ENCODE measurements around the gene ARL5A.
"Not testable (repeated sequence)": the region's sequence is repeated elsewhere in the genome, so short reads cannot be mapped to it uniquely, and the experiment has no call there.

The ARL5A gene, protein sequence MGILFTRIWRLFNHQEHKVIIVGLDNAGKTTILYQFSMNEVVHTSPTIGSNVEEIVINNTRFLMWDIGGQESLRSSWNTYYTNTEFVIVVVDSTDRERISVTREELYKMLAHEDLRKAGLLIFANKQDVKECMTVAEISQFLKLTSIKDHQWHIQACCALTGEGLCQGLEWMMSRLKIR

GRCh38 chr2:151828143-151828889 is at the start of gene ARL5A:
Gene ARL5A (minus strand): TSS chr2:151828421. CDS start chr2:151828176, 245 bp downstream.
- peak; percentile 89 for DNase-seq

DNA sequence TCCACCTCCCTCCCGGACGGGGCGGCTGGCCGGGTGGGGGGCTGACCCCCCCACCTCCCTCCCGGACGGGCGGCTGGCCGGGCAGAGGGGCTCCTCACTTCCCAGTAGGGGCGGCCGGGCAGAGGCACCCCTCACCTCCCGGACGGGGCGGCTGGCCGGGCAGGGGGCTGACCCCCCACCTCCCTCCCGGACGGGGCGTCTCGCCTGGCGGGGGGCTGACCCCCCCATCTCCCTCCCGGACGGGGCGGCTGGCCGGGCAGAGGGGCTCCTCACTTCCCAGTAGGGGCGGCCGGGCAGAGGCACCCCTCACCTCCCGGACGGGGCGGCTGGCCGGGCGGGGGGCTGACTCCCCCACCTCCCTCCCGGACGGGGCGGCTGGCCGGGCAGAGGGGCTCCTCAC is 47.4 kb upstream of the ARL5A start:
- not testable (repeated sequence) for DNase-seq

GRCh38 chr2:151872463-151872862 is 44.2 kb upstream of the ARL5A start:
- DNase-seq: no peak

GRCh38 chr2:151869291-151869690 is 41.1 kb upstream of the ARL5A start:
- no peak for DNase-seq

- peak; percentile 97 for DNase-seq
These were observed 34.5 kb upstream of the ARL5A start for GRCh38 chr2:151862700-151863099.

DNA sequence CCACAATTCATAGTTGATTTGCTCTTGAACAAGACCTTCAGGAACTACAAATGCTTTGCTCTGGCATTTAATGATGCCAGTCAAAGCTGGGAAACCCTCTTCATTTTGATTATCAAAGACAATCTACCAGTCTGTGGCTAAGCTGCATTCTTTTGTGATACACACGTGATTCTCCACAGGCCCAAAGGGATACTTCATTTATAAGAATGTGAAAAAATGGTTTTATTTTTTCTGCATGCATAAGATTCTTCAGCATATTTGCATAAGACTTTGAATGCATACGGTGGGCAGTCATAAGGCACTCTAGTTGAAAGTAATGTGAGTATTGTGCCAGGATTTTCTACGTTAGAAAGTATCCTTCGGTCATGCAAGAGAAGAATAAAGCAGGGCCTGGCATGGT is 33.0 kb upstream of the ARL5A start:
- DNase-seq: peak; percentile 92

GRCh38 chr2:151860613-151861146 is 32.5 kb upstream of the ARL5A start:
- peak; percentile 92 for DNase-seq

DNA sequence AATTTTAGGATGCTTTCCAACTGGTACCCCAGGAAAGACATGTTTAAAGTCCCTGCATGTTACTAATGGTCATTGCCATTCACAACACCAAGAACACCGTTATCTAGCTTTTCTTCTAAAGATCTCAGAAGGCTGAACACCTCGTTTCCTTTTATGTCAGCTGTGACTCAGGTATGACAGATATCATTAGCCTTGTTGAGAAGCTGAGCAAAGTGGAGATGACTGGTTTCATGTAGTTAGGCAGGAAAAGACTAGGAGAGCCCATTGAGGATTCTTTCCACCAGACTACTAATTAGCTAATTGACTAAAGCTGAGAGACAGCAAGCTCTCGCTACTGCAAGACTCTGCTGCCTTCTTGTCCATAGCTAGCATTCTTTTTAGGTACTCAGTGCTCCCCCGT is 32.0 kb upstream of the ARL5A start:
- DNase-seq: peak; percentile 75

GRCh38 chr2:151857650-151858049 is 29.4 kb upstream of the ARL5A start:
- peak; percentile 24 for DNase-seq

GRCh38 chr2:151855111-151855510 is 26.9 kb upstream of the ARL5A start:
- no peak for DNase-seq

DNA sequence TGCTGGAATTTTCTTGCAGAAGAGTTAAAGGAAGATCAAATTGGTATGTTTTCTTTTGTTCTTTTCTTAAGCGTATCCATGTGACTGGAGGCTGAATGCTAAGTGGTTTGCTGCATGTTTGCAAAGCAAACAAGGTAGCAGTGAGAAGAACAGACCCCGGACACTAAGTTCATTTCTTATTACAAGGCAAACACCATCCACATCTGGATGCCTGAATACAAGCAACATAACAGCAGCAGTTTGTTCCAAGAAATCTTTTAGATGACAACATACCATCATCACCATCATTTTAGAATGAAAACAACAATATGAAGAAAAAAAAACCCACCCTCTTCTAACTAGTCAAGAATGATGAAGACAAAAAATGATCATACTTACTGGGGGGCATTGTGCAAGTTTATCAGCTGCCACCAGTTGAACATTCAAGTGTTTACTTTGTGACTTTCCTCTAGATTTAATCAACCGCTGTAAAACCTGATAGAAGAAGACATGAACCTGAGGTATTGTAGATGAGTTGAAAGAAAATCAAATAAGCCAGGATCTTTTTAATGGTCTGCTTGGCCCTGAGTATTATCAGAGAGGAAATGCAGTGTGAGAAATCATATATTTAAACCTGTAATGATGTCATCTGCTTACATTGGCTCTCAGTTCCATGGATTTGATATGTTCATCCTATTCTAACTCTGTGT is 25.0 kb upstream of the ARL5A start:
- peak; percentile 72 for DNase-seq

DNA sequence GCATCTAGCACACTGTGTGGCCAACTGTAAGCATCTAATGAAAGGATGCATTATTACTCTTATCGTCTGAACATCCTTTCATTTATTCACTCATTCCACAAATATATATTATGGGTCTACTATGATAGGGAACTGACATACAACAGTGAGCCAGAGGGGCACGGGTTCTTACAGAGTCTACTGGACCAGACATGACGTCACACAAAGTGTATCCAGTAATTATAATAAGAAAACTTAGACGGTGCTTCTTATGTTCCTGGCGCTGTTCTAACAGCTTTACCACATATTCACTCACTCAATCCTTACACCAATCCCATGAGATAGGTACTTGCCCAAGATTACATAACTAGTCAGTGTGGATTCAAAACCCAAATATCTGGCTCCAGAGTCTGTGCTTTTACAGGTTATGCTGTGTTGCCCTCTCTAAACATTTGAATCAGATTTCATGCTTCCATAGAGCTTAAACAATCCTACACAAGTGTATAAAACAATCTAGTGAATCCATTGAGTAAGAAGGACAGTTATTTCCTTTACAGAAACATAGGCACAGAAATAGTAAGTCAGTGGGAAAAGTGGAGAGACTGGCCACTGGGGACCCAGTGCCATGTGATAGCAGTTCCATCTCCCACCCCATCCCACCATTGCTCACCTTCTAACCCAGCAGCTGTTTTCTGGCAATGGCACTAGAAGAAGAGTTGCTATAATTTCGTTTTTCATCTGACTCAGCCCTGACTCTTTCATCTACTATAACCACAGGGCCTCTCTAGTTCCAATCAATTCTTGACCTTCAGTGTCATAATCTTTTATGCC is 24.2 kb upstream of the ARL5A start:
- peak; percentile 46 for DNase-seq

DNA sequence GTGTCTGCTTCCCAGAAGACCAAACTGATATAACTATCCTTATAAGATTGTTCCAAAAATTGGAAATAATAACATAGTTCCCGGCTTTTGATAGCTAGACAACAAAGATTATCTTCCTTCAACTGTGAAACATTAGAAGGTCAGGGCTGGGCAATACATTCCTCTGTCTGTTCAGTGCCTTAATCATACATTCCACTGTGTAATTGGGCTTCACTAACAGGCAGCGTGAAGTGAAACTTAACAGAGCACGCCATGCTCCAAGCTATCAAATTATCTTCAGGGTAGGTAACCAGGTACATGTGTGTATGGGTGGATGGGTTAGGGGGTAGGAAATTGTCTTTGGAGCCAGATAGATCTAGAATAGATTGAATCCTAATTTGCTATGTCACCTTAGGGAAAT is 23.5 kb upstream of the ARL5A start:
- no peak for DNase-seq

DNA sequence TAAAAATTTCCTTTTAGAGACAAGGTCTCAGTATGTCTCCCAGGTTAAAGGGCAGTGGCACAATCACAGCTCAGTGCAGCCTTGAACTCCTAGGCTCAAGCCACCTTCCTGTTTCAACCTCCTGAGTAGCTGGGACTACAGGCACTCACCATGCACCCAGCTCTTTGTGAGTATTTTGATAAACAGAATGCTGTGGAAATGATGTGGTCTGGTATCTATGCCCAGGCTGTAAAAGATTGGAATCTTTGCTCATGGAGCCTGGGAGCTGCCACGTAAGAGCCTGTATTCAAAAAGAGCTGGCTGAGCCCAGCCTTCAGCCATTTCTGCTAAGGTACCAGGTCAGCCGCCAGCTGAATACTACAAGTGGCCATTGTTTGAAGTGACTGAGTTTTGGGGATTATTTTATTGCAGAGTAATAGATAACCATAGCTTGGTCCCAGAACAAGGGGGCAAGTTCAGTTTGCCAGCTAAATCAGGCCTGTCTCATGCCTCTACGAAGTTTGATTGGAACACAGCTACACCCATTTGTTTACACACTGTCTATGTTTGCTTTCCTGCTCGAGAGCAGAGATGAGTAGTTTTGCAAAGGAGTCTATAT is 21.3 kb upstream of the ARL5A start:
- DNase-seq: peak; percentile 30

DNA sequence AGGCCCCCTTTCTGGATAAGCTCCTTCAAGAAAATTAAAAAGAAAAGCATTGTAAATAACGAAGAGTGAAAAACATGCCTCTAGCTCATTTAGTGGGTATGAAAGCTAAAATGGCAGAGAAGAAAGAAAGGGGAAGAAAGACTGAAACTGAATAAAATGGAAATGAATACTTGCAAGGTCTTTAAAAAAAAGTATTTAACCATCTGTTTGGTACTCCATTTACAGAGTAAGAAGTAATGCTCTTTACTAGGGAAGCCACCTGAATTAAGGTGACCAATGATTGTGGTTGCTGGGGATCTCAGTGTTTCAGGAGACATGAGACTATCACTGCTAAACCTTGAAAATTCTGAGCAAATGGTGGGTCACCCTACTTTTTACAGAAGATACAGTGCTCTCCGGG is 17.7 kb upstream of the ARL5A start:
- DNase-seq: no peak

DNA sequence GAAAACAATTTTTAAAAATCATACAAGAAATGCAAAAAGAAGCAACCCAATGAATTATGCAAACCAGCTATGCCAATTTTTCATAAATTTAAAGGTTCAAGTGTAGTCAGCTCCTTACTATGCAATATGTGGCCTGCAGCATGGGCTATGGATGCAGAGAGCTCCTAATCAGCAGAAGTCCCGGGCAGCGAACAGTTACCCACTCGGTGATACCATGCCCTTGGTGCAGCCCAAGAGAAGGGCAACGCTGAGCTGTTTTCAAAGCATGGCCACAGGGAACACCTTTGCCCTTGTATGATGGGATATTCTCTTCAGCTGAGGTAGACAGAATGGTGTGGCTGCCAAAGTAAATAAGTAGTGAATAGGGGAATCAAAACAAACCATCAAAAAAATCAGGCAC is 17.3 kb upstream of the ARL5A start:
- no peak for DNase-seq

GRCh38 chr2:151844211-151844896 is 16.1 kb upstream of the ARL5A start:
- no peak for DNase-seq

GRCh38 chr2:151843691-151844061 is 15.5 kb upstream of the ARL5A start:
- DNase-seq: no peak

DNA sequence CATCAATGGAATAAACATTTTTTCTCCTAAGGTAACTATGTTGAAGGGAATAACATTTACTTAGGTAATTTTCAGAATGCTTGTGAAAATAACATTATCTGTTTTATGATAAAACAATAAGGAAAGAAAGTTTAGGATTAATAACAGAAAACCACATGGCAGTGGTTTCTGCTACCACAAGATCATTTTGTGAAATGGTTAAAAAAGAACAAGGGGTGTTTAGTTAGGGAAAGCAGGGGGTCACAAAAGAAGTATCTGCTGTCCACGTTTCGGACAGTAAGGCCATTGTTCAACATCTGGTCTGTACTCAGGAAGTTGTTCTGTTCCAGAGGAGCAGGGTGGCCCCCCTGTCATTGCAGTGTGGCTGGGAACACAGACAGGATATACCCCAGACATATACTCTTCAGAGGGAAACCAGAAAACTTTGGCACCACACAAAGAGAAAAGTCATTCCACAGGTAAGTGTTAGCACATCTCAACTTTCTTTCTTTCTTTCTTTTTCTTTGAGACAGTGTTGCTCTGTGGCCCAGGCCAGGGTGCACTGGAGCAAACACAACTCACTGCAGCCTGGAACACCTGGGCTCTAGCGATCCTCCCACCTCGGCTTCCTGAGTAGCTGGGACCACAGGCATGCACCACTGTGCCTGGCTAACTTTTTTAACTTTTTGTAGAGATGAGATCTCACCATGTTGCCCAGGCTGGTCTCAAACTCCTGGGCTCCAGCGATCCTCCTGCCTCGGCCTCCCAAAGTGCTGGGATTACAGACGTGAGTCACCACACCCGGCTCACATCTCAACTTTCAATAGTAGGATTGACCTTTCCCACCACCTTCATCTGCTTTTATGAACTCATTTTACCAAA is 14.8 kb upstream of the ARL5A start:
- no peak for DNase-seq

DNA sequence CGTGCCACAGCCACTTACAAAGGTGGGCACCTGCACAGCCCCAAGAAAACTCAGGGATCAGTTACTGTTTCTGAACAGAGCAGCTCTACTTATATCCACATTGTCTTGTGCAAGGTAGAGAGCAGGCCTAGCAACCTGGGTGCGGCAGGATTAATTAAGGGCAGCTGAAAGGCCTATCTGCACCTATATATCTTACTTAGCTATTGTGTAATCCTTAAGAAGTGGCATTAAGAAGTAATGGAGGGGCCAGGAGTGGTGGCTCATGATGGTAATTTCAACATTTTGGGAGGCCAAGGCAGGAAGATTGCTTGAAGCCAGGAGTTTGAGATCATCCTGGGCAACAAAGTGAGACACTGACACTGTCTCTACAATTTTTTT is 12.8 kb upstream of the ARL5A start:
- no peak for DNase-seq
